RWPE1 (cell line): Measurements from ENCODE around the gene RAB3IP.

Source experiments
- CTCF ChIA-PET: fragments of 350-600 bp; sonication (Branson Sonifier 250); formaldehyde crosslinking; extraction: SDS; loops from one replicate; lab custom pipeline; 2021; lab: Yijun Ruan, JAX
- POLR2A ChIA-PET: fragments of 400-600 bp; formaldehyde crosslinking; extraction: SDS; loops from one replicate; lab custom pipeline; 2020; ENCODE audit warnings: antibody characterized with exemption; ENCODE audit not compliant: low non-redundant PET; lab: Yijun Ruan, JAX
- DNase-seq: peaks from one replicate; pipeline ENCODE4 v3.0.0; 2012; ENCODE audit warnings: low spot score
- H3K27ac ChIP-seq: fragments of 450-650 bp; 2 replicates; pipeline ENCODE4 v1.5.1; 2017
- CTCF ChIP-seq: fragments of 450-650 bp; conservative IDR thresholded peaks from 2 replicates; pipeline ENCODE4 v1.5.1; 2017; ENCODE audit warnings: low read depth, mild to moderate bottlenecking

RAB3IP gene

GRCh38 chr12:69833696-69834095, 95.0 kb downstream of the RAB3IP start:
- no peak overlapping the region for H3K27ac ChIP-seq
- ChIA-PET CTCF (interaction anchor here (0.6 kb wide), 1 partner anchor 241 kb away, joined by 5 read pairs; no protein-coding TSS in a partner anchor), POLR2A (no interaction called here)
- DNase-seq: no peak
- no peak for TF ChIP-seq CTCF

DNA sequence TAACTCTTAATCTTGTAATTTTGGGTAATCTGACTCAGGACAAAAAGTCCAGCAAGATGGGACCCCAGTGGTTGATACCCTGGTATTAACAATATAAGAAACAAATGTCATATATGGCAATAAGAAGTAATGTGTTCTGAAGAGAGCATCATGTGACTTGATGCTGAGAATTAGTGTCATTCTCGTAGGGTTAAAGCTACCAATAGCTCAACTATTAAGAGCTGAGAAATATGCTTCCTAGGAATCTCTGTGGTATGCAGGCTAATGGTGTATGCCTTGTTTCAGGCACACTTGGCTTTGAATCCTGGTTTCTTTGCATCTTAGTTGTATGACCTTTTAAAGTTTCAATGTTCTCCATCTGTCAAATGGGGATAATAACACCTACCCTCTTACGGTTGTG, 95.5 kb downstream of the RAB3IP start:
- ChIA-PET POLR2A (no interaction called here), CTCF (interaction anchor here (0.6 to 1.2 kb wide), 3 partner anchors 18 to 780 kb away, joined by 3 to 5 read pairs (median 3); no protein-coding TSS in a partner anchor)
- DNase-seq: no peak
- no peak overlapping the region for H3K27ac ChIP-seq
- TF ChIP-seq CTCF: no peak

- CTCF ChIA-PET: interaction anchor here (0.6 to 1.2 kb wide), 2 partner anchors 17 to 780 kb away, joined by 3 read pairs; no protein-coding TSS in a partner anchor
Measured at GRCh38 chr12:69834576-69834975, 95.9 kb downstream of the RAB3IP start.

DNA sequence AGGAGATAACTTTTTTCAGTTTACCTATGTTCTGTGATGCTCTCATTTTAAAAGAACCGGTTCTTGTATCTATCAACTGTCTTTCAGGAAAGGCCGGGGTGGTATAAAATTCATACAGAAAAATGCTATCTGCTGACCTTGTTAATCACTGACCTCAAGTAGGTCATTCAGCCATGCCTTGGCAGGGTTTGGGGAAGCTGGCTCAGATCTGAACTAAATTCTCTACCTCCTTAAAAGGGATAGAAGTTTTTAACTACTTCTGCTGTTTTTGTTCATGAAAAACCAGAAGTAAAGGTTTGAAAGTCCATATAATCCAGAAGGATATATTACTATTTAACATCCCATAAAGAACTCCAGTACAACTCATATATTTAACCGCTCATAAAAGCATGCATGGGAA, 96.4 kb downstream of the RAB3IP start:
- DNase-seq: no peak
- no peak for TF ChIP-seq CTCF
- ChIA-PET POLR2A (no interaction called here), CTCF (interaction anchor here (0.6 to 1.2 kb wide), 2 partner anchors 17 to 555 kb away, joined by 3 read pairs; no protein-coding TSS in a partner anchor)
- H3K27ac ChIP-seq: no peak overlapping the region

More at GRCh38 chr12:69834576-69834975, 95.9 kb downstream of the RAB3IP start:
- no peak overlapping the region for H3K27ac ChIP-seq
- POLR2A ChIA-PET: no interaction called here
- TF ChIP-seq CTCF: no peak
- DNase-seq: no peak

- no peak for DNase-seq
- ChIA-PET CTCF (no interaction called here), POLR2A (no interaction called here)
- no peak for TF ChIP-seq CTCF
- no peak overlapping the region for H3K27ac ChIP-seq
Measured at GRCh38 chr12:69836015-69836414, 97.4 kb downstream of the RAB3IP start.

DNA sequence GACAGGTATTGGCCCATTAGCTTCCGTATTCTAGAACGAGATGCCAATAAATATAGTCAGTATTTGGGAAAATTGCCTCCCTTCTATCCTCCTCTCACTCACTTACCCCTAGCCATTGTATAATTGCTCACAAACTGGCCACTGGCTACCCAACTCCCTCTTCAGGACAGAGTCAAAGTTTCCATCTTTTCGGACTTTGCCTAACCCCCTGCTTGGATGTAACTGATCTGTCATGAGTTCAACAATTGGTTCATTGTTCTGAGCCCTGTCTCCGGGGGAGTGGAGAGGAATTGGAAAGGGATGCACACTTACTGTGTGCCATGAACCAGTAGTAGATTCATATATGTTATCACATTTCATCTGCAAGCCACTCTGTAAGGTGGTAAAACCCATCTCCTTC, 98.5 kb downstream of the RAB3IP start:
- TF ChIP-seq CTCF: no peak
- ChIA-PET POLR2A (no interaction called here), CTCF (no interaction called here)
- H3K27ac ChIP-seq: no peak overlapping the region
- no peak for DNase-seq
